ENCODE measurements around the gene PRPF31. TPM values are rescaled to one million over a fixed set of nuclear protein-coding genes. Genes with fewer than 3 reads are reported as not detected.

The PRPF31 gene
- total RNA-seq, 1 experiment from 2014 or later, result 84.4 TPM

DNA sequence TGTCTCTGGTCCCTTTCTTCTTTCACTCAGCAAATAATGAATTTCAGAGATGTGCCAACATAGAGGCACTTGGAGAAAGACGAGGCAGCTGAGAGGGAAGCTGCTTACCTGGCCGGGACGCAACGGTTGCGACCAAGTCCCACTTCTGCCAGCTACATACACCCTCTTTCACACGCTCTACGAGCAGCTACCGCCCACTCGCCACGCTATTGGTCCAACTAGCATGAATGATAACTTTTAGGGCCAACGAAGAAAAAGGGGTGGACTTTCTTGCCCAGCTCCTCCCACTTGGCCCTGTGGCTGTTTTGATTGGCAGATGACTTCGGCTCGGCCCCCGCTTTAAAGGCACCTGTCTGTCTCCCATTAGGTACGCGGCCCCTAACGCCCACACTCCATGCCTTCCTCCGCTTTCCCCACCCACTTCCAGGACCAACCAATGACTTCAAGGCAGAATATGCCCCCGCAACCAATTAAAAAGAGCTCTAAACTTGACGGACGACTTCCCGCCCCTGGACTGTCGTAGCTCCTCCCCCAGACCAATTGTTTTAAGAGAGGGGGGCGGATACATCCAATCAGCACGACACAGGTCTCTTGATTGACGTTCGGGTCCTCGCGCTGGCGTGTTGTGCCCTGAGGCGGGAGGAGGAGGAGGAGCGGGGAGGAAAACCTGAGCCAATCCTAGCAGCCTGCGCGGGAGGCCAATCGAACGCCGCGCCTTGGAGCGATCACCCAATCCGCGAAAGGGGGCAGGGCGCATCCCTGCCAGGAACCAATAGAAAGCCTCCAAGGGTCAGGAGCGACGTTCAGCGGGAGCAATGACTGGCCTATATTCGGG lies 21.5 kb downstream of the PRPF31 start:
- no peak overlapping the region for H3K23ac ChIP-seq (ENCODE audit: insufficient read length, low read depth, low read length)
- H3K14ac ChIP-seq (ENCODE audit: insufficient read depth, low read length), result no peak overlapping the region
- H3K27ac ChIP-seq (ENCODE audit: insufficient read length, low read depth, low read length), result no peak overlapping the region
- H2BK120ac ChIP-seq (ENCODE audit: low read depth, low read length, poor library complexity, severe bottlenecking), result no peak overlapping the region
- no peak overlapping the region for H3K56ac ChIP-seq (ENCODE audit: insufficient read length, low read depth, low read length)
- peaks cover 1% of the 10 kb centered on the region; the same call in 1 of the 2 replicates for H3K27me3 Mint-ChIP-seq (ENCODE audit: low read depth)
- no peak overlapping the region for H3K18ac ChIP-seq (ENCODE audit: insufficient read length, low read depth, low read length)
- peaks cover 3% of the 10 kb centered on the region for H4K20me1 ChIP-seq (ENCODE audit: control insufficient read depth, insufficient read depth, insufficient read length)
- no peaks in the 10 kb centered on the region for H3K27me3 ChIP-seq (ENCODE audit: insufficient read depth, low read length)
- no peak for TF ChIP-seq CTCF (conservative IDR thresholded peaks at IDR 0.05)
- H2BK12ac ChIP-seq (ENCODE audit: insufficient read length, low read depth, low read length), result no peak overlapping the region
- H2BK5ac ChIP-seq (ENCODE audit: insufficient read length, low read length), result no peak overlapping the region
- H2BK20ac ChIP-seq (ENCODE audit: low read depth, low read length, poor library complexity, severe bottlenecking), result no peak overlapping the region
- H3K23me2 ChIP-seq (ENCODE audit: insufficient read length, low read depth, low read length, poor library complexity, severe bottlenecking), result peaks cover 15% of the 10 kb centered on the region
- peak overlapping the region; percentile 94 for H3K4me2 ChIP-seq (ENCODE audit: insufficient read depth, insufficient read length, low read length)
- WGBS (ENCODE audit: extremely low coverage, insufficient read length, low lambda C conversion rate), result no CpG with 5 or more reads among the region's 46 CpGs
- H2BK15ac ChIP-seq (ENCODE audit: low read depth, low read length), result no peak overlapping the region
- no peak overlapping the region for H4K91ac ChIP-seq (ENCODE audit: insufficient read length, low read depth, low read length)
- no peak overlapping the region for H4K5ac ChIP-seq (ENCODE audit: insufficient read length, low read depth, low read length)
- H3K4ac ChIP-seq (ENCODE audit: low read depth, low read length), result no peak overlapping the region
- peaks cover 24% of the 10 kb centered on the region; the same call in 1 of the 2 replicates for H3K79me2 ChIP-seq (ENCODE audit: insufficient read depth, low read length)
- H2AFZ ChIP-seq (ENCODE audit: low read length), result no peak overlapping the region
- H4K8ac ChIP-seq (replicated peaks; ENCODE audit: insufficient read length, low read depth, low read length), result no peak overlapping the region
- DNase-seq, result peak; percentile 100
- H3K4me1 Mint-ChIP-seq, result peaks cover 37 to 39% of the 10 kb centered on the region in 2 experiments
- H3K4me3 Mint-ChIP-seq, result peak overlapping the region; percentile 80 to 93
- peaks cover 23 to 52% (median 28%) of the 10 kb centered on the region in 3 experiments for H3K36me3 Mint-ChIP-seq (ENCODE audit: insufficient read depth in 1 of 3, low read depth in 3 of 3)
- no peak overlapping the region for H3T11ph ChIP-seq (ENCODE audit: low read length)
- H3K9me3 Mint-ChIP-seq, result peaks cover 11 to 12% of the 10 kb centered on the region in 2 experiments
- H2AK5ac ChIP-seq (ENCODE audit: insufficient read length, low read length), result no peak overlapping the region
- H3K27ac Mint-ChIP-seq, result peak overlapping the region; percentile 90 to 98 (median 93)
- no peaks in the 10 kb centered on the region for H3K4me1 ChIP-seq (ENCODE audit: insufficient read depth, low read length)
- peaks cover 4% of the 10 kb centered on the region for H3K9me3 ChIP-seq (ENCODE audit: control insufficient read depth, low read depth, low read length)
- peak overlapping the region; percentile 59 for H3K9ac ChIP-seq (ENCODE audit: extremely low read depth, insufficient read length, low read length)
- H3K79me1 ChIP-seq (ENCODE audit: insufficient read depth, low read depth, low read length, poor library complexity, severe bottlenecking), result peaks cover 17% of the 10 kb centered on the region
